Adrenal gland (tissue), 12 donors: ENCODE measurements around the gene PTBP3. TPM values are rescaled to one million over a fixed set of nuclear protein-coding genes. Genes with fewer than 3 reads are reported as not detected.

Source experiments
- DNase-seq, 7 donors: peaks; one replicate each; pipeline ENCODE4 v3.0.0-alpha.2; 2019 to 2020
- H3K27ac ChIP-seq, 5 donors: fragments of 200-600 bp; sonication (generic) in 4 of 5; 1 replicate in 3 of 5; 2 replicates in 2 of 5; pipeline versions ENCODE4 v1.5.1 to v1.8.0; 2016 to 2020; ENCODE audit warnings: mild to moderate bottlenecking in 1 of 5
- H3K27me3 ChIP-seq: fragments of 200-600 bp; 2 replicates; pipeline ENCODE4 v1.8.0; 2021
- H3K36me3 ChIP-seq, 2 donors: fragments of 200-600 bp; replicated peaks in 1 of 2; 1 replicate in 1 of 2; 2 replicates in 1 of 2; pipeline versions ENCODE4 v1.5.1 to v1.8.0; 2018 to 2022
- H3K4me1 ChIP-seq, 2 donors: fragments of 200-600 bp; replicated peaks in 1 of 2; 1 replicate in 1 of 2; 2 replicates in 1 of 2; pipeline versions ENCODE4 v1.5.1 to v1.8.0; 2018 to 2021
- H3K4me3 ChIP-seq, 4 donors: fragments of 200-600 bp; sonication (generic) in 3 of 4; one replicate each; pipeline ENCODE4 v1.5.1; 2016 to 2018
- H3K9me3 ChIP-seq, 3 donors: fragments of 200-600 bp; sonication (generic) in 1 of 3; replicated peaks in 1 of 3; 1 replicate in 2 of 3; 2 replicates in 1 of 3; pipeline versions ENCODE4 v1.5.1 to v1.8.0; 2016 to 2021
- POLR2A ChIP-seq, 2 donors: fragments of 450-650 bp; IDR thresholded peaks; one replicate each; pipeline ENCODE4 v1.6.1; 2017; ENCODE audit warnings: antibody characterized with exemption in 2 of 2, mild to moderate bottlenecking in 2 of 2, moderate library complexity in 1 of 2
- WGBS, 4 donors: extraction: QIAGEN DNeasy Blood & Tissue Kit in 2 of 4; methylation state at CpG; one replicate each; pipeline versions ENCODE4 v1.1.5 to v1.1.7; 2013 to 2017; 5-methylcytosine and 5-hydroxymethylcytosine counted together
- intact Hi-C, 2 donors: fragments of 100-400 bp; cut with DNase I; formaldehyde crosslinking; loops; one replicate each; pipeline versions ENCODE4 v1.14.1 to v1.15.0; 2022 to 2023
- polyA plus RNA-seq, 3 donors: library from polyadenylated mRNA; stranded (reverse); fragments of 200-250 nt in 2 of 3; fragments of 350-450 nt in 1 of 3; fragmentation: Illumina TruSeq in 1 of 3; extraction: RNeasy Lipid Tissue Mini Kit (QIAGEN cat#74804) in 1 of 3; gene quantifications; one replicate each; pipeline ENCODE4 v1.2.3, GENCODE V29; 2013 to 2014
- total RNA-seq, 9 donors: library from RNA; depleted of rRNA in 4 of 9; stranded (reverse); fragments of >200 nt in 4 of 9; fragments of 120-200 nt in 1 of 9; fragmentation: NEBNext Ultra II Directional in 1 of 9; extraction: Animal tissue kit (Norgen Biotek cat#: 25700) in 1 of 9; gene quantifications; one replicate each; pipeline versions ENCODE4 v1.1.0 to v1.2.4, GENCODE V29; 2013 to 2023
- TF ChIP-seq, protein P1 (sequence below), 6 experiments: fragments of 450-650 bp in 4 of 6; fragments of 200-600 bp in 2 of 6; sonication (generic) in 1 of 6; IDR thresholded peaks; 1 replicate in 5 of 6; 2 replicates in 1 of 6; pipeline versions ENCODE4 v1.5.1 to v1.8.0; 2016 to 2021; ENCODE audit warnings: antibody characterized with exemption in 6 of 6, mild to moderate bottlenecking in 2 of 6, moderate library complexity in 1 of 6
- donor health status: healthy with polysubstance abuse.
- donor health status: Bipolar disorder and iron deficiency.
- donor health status: DM: yes; HTN: yes; CAD: no.
- donor health status: DM: no; HTN: no; CAD: no.
- donor health status: DM: no; HTN: no; CAD: no.
- donor health status: DM: yes; HTN: yes; CAD: no.

Gene PTBP3
- total and polyA plus RNA-seq, 12 donors, result 4.4 to 56.6 (median 30.8) TPM

DNA sequence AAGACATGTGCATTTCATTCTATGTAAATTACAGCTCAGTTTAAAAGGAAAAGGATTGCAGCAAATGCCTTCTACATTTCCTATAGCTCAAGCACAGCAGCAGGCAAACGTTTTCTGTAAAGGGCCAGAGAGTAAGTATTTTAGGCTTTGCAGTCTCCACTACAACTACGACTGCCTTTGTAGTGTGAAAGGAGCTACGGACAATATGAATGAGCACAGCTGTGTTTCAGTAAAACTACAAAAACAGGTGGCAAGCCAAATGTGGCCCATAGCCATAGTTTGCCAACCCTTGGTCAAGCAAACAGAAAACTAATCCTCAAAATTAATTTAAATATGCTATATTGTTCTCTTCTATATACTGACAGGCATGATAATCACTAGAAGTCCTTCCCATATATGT, 7.2 kb downstream of the PTBP3 start:
- Histone ChIP-seq H3K4me3 (no peak overlapping the region), H3K27me3 (no peaks in the 10 kb centered on the region), H3K9me3 (no peaks in the 10 kb centered on the region), H3K4me1 (peaks cover 0 to 27% of the 10 kb centered on the region in 2 donors), H3K27ac (no peak overlapping the region), H3K36me3 (no peaks in the 10 kb centered on the region)
- TF ChIP-seq, protein P1, sequence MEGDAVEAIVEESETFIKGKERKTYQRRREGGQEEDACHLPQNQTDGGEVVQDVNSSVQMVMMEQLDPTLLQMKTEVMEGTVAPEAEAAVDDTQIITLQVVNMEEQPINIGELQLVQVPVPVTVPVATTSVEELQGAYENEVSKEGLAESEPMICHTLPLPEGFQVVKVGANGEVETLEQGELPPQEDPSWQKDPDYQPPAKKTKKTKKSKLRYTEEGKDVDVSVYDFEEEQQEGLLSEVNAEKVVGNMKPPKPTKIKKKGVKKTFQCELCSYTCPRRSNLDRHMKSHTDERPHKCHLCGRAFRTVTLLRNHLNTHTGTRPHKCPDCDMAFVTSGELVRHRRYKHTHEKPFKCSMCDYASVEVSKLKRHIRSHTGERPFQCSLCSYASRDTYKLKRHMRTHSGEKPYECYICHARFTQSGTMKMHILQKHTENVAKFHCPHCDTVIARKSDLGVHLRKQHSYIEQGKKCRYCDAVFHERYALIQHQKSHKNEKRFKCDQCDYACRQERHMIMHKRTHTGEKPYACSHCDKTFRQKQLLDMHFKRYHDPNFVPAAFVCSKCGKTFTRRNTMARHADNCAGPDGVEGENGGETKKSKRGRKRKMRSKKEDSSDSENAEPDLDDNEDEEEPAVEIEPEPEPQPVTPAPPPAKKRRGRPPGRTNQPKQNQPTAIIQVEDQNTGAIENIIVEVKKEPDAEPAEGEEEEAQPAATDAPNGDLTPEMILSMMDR (IDR thresholded peaks at IDR 0.05), result no peak
- no peak for TF ChIP-seq POLR2A (IDR thresholded peaks at IDR 0.05)
- DNase-seq, result no peak
- WGBS, 4 donors, result 60 to 80% (median 68%) methylated on average over 3 of the region's 3 CpGs
- intact Hi-C loops, result no loop called here

DNA sequence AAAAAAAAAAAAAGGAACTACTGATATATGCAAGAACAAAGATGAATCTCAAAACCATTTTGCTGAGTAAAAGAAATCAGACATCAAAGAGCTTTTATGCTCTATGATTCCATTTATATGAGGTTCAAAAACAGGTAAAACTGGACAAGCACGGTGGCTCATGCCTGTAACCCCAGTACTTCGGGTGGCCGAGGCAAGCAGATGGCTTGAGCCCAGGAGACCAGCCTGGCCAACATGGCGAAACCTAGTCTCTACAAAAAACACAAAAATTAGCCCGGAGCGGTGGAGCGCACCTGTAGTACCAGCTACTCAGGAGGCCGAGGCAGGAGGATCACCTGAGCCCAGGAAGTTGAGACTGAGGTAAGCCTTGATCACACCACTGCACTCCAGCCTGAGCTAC, 7.8 kb downstream of the PTBP3 start:
- TF ChIP-seq, protein P1 (IDR thresholded peaks at IDR 0.05), result no peak
- TF ChIP-seq POLR2A (IDR thresholded peaks at IDR 0.05), result no peak
- H3K27me3 ChIP-seq, result no peaks in the 10 kb centered on the region
- 83 to 94% (median 89%) methylated on average over 8 of the region's 8 CpGs for WGBS, 4 donors
- intact Hi-C loops, result no loop called here
- DNase-seq, result no peak
- H3K4me3 ChIP-seq, result no peak overlapping the region
- H3K36me3 ChIP-seq, result no peaks in the 10 kb centered on the region
- peaks cover 0 to 23% of the 10 kb centered on the region in 2 donors for H3K4me1 ChIP-seq
- no peak overlapping the region for H3K27ac ChIP-seq
- no peaks in the 10 kb centered on the region for H3K9me3 ChIP-seq

DNA sequence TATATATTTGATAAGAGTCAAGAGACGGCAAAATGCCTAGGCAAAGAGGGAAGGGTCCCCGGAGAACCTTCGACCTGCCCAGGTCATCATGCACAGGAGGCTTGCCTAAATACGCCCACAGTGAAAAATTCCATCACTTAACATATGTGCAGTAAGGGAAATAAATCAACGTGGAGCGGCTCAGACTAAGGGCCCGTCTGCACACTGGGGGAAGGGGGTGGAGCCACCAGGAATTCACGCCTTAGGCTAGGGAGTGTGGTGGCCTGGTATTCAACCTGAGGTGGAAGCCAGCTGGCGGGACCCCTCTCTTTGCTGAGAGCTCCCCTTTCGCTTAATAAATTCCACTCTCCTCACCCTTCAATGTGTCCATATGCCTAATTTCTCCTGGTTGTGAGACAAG, 8.3 kb downstream of the PTBP3 start:
- no peak for DNase-seq
- Histone ChIP-seq H3K36me3 (no peaks in the 10 kb centered on the region), H3K4me3 (no peak overlapping the region), H3K27me3 (no peaks in the 10 kb centered on the region), H3K27ac (no peak overlapping the region), H3K4me1 (peaks cover 0 to 18% of the 10 kb centered on the region in 2 donors), H3K9me3 (no peaks in the 10 kb centered on the region)
- intact Hi-C loops, result no loop called here
- TF ChIP-seq, protein P1 (IDR thresholded peaks at IDR 0.05), result no peak
- TF ChIP-seq POLR2A (IDR thresholded peaks at IDR 0.05), result no peak
- WGBS, 4 donors, result 90 to 92% (median 91%) methylated on average over 10 of the region's 10 CpGs

DNA sequence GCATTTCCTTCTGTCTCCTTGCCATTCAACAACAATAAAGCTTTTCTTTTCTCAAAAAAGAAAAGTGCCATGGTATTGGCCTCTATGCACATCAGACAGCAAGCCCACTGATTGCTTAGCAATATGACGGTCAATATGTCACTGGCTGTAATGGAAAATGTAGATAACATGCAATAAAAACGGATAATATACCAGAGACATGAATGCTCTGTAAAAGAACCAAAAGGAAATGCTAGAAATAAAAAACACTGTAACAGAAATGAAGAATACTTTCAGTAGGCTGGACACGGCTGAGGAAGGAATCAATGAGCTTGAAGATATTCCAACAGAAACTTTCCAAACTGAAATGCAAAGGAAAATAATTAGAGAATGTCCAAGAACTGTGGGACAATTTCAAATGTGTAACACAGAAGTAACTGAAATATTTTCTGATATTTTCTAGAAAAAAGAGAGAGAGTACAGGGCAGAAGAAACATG, 10.0 kb downstream of the PTBP3 start:
- no peaks in the 10 kb centered on the region for H3K27me3 ChIP-seq
- DNase-seq, result no peak
- peaks cover 0 to 11% of the 10 kb centered on the region in 2 donors for H3K4me1 ChIP-seq
- no peaks in the 10 kb centered on the region for H3K36me3 ChIP-seq
- intact Hi-C loops, result no loop called here
- no peak for TF ChIP-seq POLR2A (IDR thresholded peaks at IDR 0.05)
- 80 to 97% (median 92%) methylated on average over 3 of the region's 3 CpGs for WGBS, 4 donors
- no peak overlapping the region for H3K27ac ChIP-seq
- no peak overlapping the region for H3K4me3 ChIP-seq
- no peaks in the 10 kb centered on the region for H3K9me3 ChIP-seq

DNA sequence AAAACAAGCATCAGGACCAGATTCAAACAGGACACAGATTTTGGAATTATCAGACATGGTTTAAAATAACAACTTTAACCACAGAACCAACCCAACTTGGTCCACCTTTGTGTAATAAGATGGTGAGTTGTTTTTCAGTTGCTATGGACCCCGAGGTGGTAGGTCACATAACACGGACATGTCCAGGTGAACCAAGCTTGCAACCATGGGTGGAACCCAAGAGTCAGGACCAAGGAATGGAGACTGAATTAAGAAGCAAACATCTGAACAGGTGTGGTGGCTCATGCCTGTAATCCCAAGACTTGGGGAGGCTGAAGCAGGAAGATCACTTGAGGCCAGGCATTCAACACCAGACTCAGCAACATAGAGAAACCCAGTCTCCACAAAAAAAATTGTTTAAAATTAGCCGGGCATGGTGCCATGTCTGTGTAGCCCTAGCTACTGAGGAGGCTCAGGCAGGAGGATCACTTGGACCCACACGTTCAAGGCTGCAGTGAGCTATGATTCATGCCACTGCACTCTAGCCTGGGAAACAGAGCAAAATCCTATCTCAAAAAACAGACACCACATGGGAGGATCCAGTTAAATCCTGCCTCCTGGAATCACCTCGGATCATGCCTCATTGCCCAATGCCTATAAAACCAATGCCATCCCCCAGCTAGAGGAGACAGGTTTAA, 10.6 kb downstream of the PTBP3 start:
- TF ChIP-seq POLR2A (IDR thresholded peaks at IDR 0.05), result no peak
- TF ChIP-seq, protein P1 (IDR thresholded peaks at IDR 0.05), result no peak

More for the DNA sequence above, 10.6 kb downstream of the PTBP3 start:
- Histone ChIP-seq H3K9me3 (no peaks in the 10 kb centered on the region), H3K27ac (no peak overlapping the region), H3K4me1 (peaks cover 0 to 5% of the 10 kb centered on the region in 2 donors), H3K27me3 (no peaks in the 10 kb centered on the region), H3K4me3 (no peak overlapping the region), H3K36me3 (no peaks in the 10 kb centered on the region)
- DNase-seq, result no peak
- intact Hi-C loops, result no loop called here
- WGBS, 4 donors, result 90 to 98% (median 95%) methylated on average over 5 of the region's 5 CpGs
